ENCODE measurements around the gene MMP20. TPM values are rescaled to one million over a fixed set of nuclear protein-coding genes. Genes with fewer than 3 reads are reported as not detected.

MMP20 gene
- total and polyA plus RNA-seq, 2 of the 13 experiments (the other 11 are each of a cell fraction or from before 2014, with no cell fraction given) = 0.05 TPM; not detected in 1

DNA sequence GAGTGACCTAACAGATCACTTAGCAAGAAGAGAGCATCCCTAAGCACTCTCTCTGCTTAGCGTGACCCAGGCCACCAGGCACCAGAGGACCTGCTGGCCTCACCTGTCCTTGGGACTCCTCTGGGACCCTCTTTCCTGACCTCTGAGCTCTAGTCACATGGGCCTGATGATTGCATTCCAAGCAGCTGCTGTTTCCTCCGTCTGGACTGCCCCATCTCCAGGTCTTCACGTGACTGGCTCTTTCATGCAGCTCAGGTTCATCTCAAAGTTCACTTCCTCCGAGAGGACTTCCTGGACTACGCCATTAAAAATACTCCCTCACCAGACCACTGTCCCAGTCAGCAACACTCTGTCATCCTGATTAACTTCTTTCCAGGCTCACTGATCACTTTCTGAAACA, 2.9 kb downstream of the MMP20 start (continued):
- TF ChIP-seq ZBED4 (CRISPR knock-in tag; IDR thresholded peaks at IDR 0.05; ENCODE audit: borderline replicate concordance) (0 out of 2 replicates have a peak, but pooled peaks have one; percentile 37), HNF4G (IDR thresholded peaks at IDR 0.05; ENCODE audit: borderline replicate concordance, low read depth, low read length) (peak; percentile 68), HNF4G (CRISPR knock-in tag; IDR thresholded peaks at IDR 0.05; ENCODE audit: borderline replicate concordance, low read depth) (no peak; the same call in 1 of the 2 replicates), SRSF4 (IDR thresholded peaks at IDR 0.05; ENCODE audit: low read depth, low read length, poor library complexity, severe bottlenecking) (no peak), ZKSCAN8 (CRISPR knock-in tag; IDR thresholded peaks at IDR 0.05; ENCODE audit: borderline replicate concordance) (no peak), RARA (CRISPR knock-in tag; IDR thresholded peaks at IDR 0.05) (peak; percentile 84), KLF16 (CRISPR knock-in tag; IDR thresholded peaks at IDR 0.05) (peak in 1 of 2 experiments; percentile 32; a peak in 1 of 4 replicates), ZMYM4 (CRISPR knock-in tag; IDR thresholded peaks at IDR 0.05) (peak; percentile 90), ZNF749 (CRISPR knock-in tag; IDR thresholded peaks at IDR 0.05; ENCODE audit: borderline replicate concordance) (no peak), FOXA3 (CRISPR knock-in tag; IDR thresholded peaks at IDR 0.05) (peak; percentile 53; the same call in 1 of the 2 replicates), DMAP1 (CRISPR knock-in tag; IDR thresholded peaks at IDR 0.05) (0 out of 2 replicates have a peak, but pooled peaks have one; percentile 39), CAMTA2 (CRISPR knock-in tag; IDR thresholded peaks at IDR 0.05; ENCODE audit: borderline replicate concordance) (no peak), ZNF674 (CRISPR knock-in tag; IDR thresholded peaks at IDR 0.05; ENCODE audit: low read depth) (no peak), TBX2 (CRISPR knock-in tag; IDR thresholded peaks at IDR 0.05; ENCODE audit: borderline replicate concordance) (peak; percentile 42; the same call in 1 of the 2 replicates), ZNF687 (CRISPR knock-in tag; IDR thresholded peaks at IDR 0.05) (peak; percentile 36; the same call in 1 of the 2 replicates), GABPA (IDR thresholded peaks at IDR 0.05; ENCODE audit: low read depth, low read length) (peak; percentile 19; the same call in 1 of the 2 replicates), GABPA (CRISPR knock-in tag; IDR thresholded peaks at IDR 0.05; ENCODE audit: low read depth) (peak; percentile 80), ELF1 (CRISPR knock-in tag; IDR thresholded peaks at IDR 0.05) (peak; percentile 69), MAFK (conservative IDR thresholded peaks at IDR 0.05 in 1 of 2, IDR thresholded peaks at IDR 0.05 in 1 of 2; ENCODE audit: low read length in 2 of 2) (no peak)
- TF ChIP-seq, protein P1, sequence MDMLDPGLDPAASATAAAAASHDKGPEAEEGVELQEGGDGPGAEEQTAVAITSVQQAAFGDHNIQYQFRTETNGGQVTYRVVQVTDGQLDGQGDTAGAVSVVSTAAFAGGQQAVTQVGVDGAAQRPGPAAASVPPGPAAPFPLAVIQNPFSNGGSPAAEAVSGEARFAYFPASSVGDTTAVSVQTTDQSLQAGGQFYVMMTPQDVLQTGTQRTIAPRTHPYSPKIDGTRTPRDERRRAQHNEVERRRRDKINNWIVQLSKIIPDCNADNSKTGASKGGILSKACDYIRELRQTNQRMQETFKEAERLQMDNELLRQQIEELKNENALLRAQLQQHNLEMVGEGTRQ (IDR thresholded peaks at IDR 0.05; ENCODE audit: low read depth, low read length) = peak; percentile 67
- TF ChIP-seq, protein P1 (CRISPR knock-in tag; IDR thresholded peaks at IDR 0.05; ENCODE audit: borderline replicate concordance) = peak; percentile 87; the same call in 1 of the 2 replicates

Measured in HepG2 (cell line).